H54 (cell line): ENCODE results near the gene BICD1.
A peak's percentile ranks its signal among the peaks of the same experiment; 100 is the strongest.
"Not testable (repeated sequence)": the region's sequence is repeated elsewhere in the genome, so short reads cannot be mapped to it uniquely, and the experiment has no call there.

Experiments
- DNase-seq: peaks from one replicate; pipeline ENCODE4 v3.0.0; 2011; ENCODE audit warnings: low spot score, mixed read lengths; ENCODE audit not compliant: insufficient read length
- FAIRE-seq: peaks from 3 replicates; lab custom pipeline; 2011; peaks lifted over from hg19 to GRCh38; lab: Jason Lieb, UNC
- POLR2A ChIP-seq: IDR thresholded peaks from 2 replicates; pipeline ENCODE4 v1.6.1; 2011; ENCODE audit warnings: low read depth, mild to moderate bottlenecking, low read length

The BICD1 gene

GRCh38 chr12:32201976-32202375 lies 95.3 kb downstream of the BICD1 start:
- DNase-seq (no peak), FAIRE-seq (no peak)
- TF ChIP-seq POLR2A, result no peak

DNA sequence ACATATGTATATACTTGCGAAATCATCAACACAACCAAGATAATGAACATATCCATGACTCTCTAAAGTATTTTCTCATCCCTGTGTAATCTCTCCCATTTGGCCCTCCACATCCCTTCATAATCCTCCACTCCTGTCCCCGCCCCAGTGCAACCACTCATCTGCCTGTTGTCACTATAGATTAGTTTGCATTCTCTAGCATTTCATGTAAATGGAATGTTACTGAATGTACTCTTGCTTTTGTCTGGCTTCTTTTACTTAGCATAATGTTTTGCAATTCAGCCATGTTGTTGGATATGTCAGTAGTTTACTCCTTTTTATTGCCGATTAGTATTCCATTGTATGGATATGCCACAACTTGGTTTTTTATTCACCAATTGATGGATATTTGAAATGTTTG lies 99.1 kb downstream of the BICD1 start:
- no peak for TF ChIP-seq POLR2A
- DNase-seq (no peak), FAIRE-seq (no peak)

DNA sequence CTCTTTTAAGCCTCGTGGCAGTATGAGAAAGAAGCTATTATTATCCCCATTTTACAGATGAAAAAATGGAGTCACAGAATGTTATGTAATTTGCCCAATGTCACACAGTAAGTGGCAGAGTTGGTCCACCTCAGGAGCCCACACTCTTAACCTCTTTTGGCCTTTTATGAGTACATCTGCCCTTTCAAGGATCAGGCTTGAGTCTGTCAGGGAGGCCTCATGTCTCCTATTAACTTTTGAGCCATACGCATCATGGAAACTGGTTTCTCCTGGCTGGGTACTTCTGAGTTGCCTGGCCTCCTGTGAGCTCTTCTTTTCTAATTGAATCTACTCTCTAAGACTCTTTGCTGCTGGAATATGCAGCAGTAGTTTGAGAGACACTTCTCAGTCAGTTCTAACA lies 101.7 kb downstream of the BICD1 start:
- no peak for FAIRE-seq
- DNase-seq, result no peak
- no peak for TF ChIP-seq POLR2A

DNA sequence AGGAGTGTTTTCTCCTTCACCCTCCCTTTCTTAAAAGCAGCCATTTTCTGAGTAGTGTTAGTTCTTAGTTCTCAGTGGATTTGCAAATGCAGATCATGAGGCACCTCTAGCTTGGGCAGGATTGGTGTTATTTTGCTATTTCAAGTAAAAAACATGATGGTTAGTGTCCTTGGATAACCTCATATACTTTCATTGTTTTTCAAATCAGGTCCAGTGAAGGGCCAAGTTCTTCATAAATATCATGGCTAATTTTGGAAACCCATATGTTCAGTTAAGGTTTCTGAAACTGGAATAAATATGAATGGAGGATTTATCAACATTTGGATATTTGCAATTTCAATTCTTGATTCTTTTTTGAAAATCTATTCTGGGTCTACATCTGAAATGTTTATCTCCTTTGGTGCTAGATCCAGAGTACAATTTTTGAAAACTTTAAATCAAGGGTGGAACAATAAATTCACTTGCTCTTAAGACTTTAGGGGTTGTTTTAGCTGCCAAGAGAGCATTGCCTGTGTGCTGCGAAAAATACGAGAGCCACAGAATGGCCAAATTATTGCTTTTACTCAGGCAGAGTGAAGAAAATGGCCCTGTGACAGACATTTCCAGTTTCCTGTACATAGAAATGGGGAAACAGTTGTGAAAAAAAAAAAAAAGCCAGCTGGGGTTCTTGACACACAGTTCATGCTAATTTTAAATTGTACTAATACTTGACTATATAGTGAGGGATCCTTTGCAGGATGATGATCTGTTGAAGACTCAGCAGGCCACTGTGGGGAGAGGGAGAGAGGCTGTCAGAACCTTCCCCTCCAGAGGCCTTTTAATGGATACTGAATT lies 104.6 kb downstream of the BICD1 start:
- no peak for TF ChIP-seq POLR2A
- DNase-seq (no peak), FAIRE-seq (no peak)

- DNase-seq (no peak), FAIRE-seq (no peak)
- no peak for TF ChIP-seq POLR2A
Measured at GRCh38 chr12:32211900-32212156, 105.2 kb downstream of the BICD1 start.

DNA sequence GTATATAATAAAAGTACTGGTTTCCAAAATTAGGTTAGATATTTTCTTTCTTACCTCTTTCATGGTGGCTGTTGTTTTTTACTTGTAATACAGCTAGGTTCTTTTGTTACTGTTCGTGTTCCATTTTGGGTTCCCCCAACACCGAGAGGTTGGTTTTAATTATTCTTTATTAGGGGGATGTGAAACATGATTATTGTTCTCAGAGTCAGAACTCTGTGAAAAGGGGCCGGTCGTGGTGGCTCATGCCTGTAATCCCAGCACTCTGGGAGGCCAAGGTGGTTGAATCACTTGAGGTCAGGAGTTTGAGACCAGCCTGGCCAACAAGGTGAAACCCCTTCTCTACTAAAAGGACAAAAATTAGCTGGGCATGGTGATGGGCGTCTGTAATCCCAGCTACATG lies 108.1 kb downstream of the BICD1 start:
- no peak for TF ChIP-seq POLR2A
- DNase-seq (no peak), FAIRE-seq (no peak)

DNA sequence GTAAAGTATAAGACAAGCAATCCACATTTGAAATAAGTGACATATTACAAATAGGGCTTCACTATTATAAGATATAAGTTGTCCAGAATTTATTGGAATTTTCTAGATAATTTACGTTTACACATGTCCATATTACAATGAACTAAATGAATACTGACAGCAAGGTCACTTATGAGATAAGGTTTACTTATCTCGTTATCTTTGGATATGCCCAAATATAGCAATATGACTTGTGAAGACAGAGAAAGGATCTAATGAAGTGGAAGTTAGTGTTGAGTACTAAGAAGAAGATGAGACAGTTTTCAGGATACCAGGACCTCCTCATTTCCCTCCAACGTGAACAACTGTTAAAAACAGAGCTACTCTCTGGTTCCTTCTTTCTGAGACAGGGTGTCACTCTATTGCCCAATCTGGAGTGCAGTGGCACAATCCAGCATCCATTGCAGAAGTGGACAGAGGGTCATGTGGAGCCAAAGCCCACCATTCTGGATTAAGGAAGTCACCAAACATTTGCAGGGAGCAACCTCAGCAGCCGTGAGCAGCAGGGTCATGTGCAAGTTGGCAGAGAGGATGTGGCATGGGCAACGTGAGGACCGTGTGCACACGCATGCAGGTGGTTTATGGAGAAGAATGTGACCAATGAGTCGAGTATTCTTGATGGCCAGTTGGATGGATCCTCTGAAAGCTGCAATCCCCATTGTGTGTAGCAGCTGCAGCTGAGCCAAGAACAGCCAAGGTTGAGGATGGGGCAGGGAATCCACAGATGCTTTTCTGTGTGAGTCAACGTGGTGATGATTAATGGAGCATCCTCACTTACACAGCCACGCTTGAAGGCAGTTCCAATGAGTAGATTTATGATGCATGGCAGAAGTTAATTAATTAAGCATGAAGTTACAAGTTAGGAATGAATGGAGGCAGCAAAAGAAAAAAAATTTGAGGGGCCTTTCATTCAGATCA lies 111.0 kb downstream of the BICD1 start:
- FAIRE-seq (peak; percentile 93), DNase-seq (peak; percentile 24)
- no peak for TF ChIP-seq POLR2A

DNA sequence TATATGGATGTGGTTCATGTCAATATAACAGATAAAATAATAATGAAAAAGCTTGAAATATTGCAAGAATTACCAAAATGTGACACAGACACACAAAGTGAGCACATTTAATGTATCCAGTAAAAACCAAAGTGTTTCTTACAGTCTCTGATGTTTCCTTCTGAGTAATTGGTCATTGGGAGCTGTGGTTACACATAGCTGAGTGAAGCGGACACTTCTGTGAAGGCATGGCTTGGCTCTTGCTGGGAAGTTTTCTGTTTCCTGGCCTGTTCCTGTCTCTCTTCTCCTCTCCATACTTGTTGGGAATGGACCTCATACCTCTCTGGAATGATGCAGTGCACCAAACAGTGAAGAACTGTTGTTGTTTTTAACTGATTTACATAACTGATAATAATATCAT lies 117.3 kb downstream of the BICD1 start:
- no peak for DNase-seq
- no peak for TF ChIP-seq POLR2A
- no peak for FAIRE-seq

- no peak for TF ChIP-seq POLR2A
- DNase-seq (no peak), FAIRE-seq (no peak)
Measured at GRCh38 chr12:32226768-32227167, 120.1 kb downstream of the BICD1 start.

GRCh38 chr12:32229971-32230612 lies 123.4 kb downstream of the BICD1 start:
- FAIRE-seq, result no peak
- DNase-seq, result no peak
- TF ChIP-seq POLR2A, result no peak

GRCh38 chr12:32230613-32230993 lies 124.0 kb downstream of the BICD1 start:
- no peak for TF ChIP-seq POLR2A
- DNase-seq (no peak), FAIRE-seq (no peak)

- FAIRE-seq, DNase-seq: not testable (repeated sequence)
Measured at GRCh38 chr12:32231361-32231760, 124.7 kb downstream of the BICD1 start.

GRCh38 chr12:32233568-32233967 lies 126.9 kb downstream of the BICD1 start:
- no peak for FAIRE-seq
- no peak for DNase-seq
- no peak for TF ChIP-seq POLR2A

DNA sequence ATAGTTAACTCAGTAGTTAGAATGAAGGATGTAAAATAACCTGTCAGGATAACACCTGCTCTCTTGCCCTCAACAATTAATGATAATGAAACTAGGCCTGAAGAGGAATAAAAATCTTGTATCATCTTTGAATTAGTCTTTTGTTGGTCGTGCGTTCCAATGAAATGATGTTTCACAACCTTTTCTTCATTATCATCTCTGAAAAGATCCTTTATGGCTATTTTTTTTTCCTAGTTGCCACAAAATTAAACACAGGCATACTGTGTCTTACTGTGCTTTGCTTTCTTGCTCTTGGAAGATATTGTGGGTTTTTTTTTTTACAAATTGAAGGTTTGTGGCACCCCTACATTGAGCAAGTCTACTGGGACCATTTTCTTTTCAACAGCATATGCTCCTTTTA lies 128.6 kb downstream of the BICD1 start:
- FAIRE-seq, result no peak
- no peak for TF ChIP-seq POLR2A
- no peak for DNase-seq

- DNase-seq (no peak), FAIRE-seq (no peak)
- TF ChIP-seq POLR2A, result no peak
Measured at GRCh38 chr12:32240162-32240561, 133.5 kb downstream of the BICD1 start.
